Endodermal cell (in vitro differentiated cells): ENCODE data around the gene TMEM131L. TPM values are rescaled to one million over a fixed set of nuclear protein-coding genes. Genes with fewer than 3 reads are reported as not detected.
A peak's percentile ranks its signal among the peaks of the same experiment; 100 is the strongest.
"Not testable (repeated sequence)": the region's sequence is repeated elsewhere in the genome, so short reads cannot be mapped to it uniquely, and the experiment has no call there.

Source experiments
- DNase-seq: peaks from one replicate; pipeline ENCODE4 v3.0.0-alpha.2; 2017
- H3K27ac ChIP-seq: 2 replicates; pipeline ENCODE4 v1.5.1; 2013; ENCODE audit warnings: mild to moderate bottlenecking, low read depth, low read length, moderate library complexity
- H3K27me3 ChIP-seq: 2 replicates; pipeline ENCODE4 v1.6.1; 2013; ENCODE audit warnings: mild to moderate bottlenecking, low read length, moderate library complexity; ENCODE audit not compliant: insufficient read depth, control insufficient read depth, poor library complexity, severe bottlenecking
- H3K36me3 ChIP-seq: 2 replicates; pipeline ENCODE4 v1.7.0; 2013; ENCODE audit warnings: mild to moderate bottlenecking, low read length, moderate library complexity; ENCODE audit not compliant: control insufficient read depth, insufficient read depth
- H3K4me1 ChIP-seq: one replicate; pipeline ENCODE4 v1.7.0; 2013; ENCODE audit warnings: low read length; ENCODE audit not compliant: control insufficient read depth, insufficient read depth
- H3K4me3 ChIP-seq: 2 replicates; pipeline ENCODE4 v1.5.1; 2013; ENCODE audit warnings: mild to moderate bottlenecking, low read length, moderate library complexity
- H3K9ac ChIP-seq: 2 replicates; pipeline ENCODE4 v1.6.1; 2013; ENCODE audit warnings: mild to moderate bottlenecking, low read length, moderate library complexity; ENCODE audit not compliant: poor library complexity, severe bottlenecking; ENCODE audit errors: extremely low read depth
- H3K9me3 ChIP-seq: 2 replicates; pipeline ENCODE4 v1.6.1; 2013; ENCODE audit warnings: mild to moderate bottlenecking, low read length, moderate library complexity; ENCODE audit not compliant: control insufficient read depth
- H3K27ac Mint-ChIP-seq: 2 replicates; pipeline ENCODE4 v1.8.0; 2020; ENCODE audit warnings: mixed read lengths
- H3K27me3 Mint-ChIP-seq: 2 replicates; pipeline ENCODE4 v1.8.0; 2021; ENCODE audit warnings: mild to moderate bottlenecking, mixed read lengths; ENCODE audit not compliant: insufficient read depth
- H3K36me3 Mint-ChIP-seq: 2 replicates; pipeline ENCODE4 v1.8.0; 2020; ENCODE audit warnings: low read depth, mixed read lengths
- H3K4me1 Mint-ChIP-seq: 2 replicates; pipeline ENCODE4 v1.8.0; 2020; ENCODE audit warnings: mixed read lengths
- H3K4me3 Mint-ChIP-seq: 2 replicates; pipeline ENCODE4 v1.8.0; 2020; ENCODE audit warnings: mild to moderate bottlenecking, moderate library complexity, mixed read lengths
- H3K9me3 Mint-ChIP-seq: 2 replicates; pipeline ENCODE4 v1.8.0; 2020; ENCODE audit warnings: mild to moderate bottlenecking, mixed read lengths
- WGBS, 2 experiments: methylation state at CpG; one replicate each; pipeline versions ENCODE4 v1.1.5 to v1.1.7; 2013; ENCODE audit warnings: missing lambda C conversion rate in 2 of 2, mixed read lengths in 1 of 2; ENCODE audit not compliant: insufficient coverage in 1 of 2, insufficient read length in 1 of 2; 5-methylcytosine and 5-hydroxymethylcytosine counted together
- total RNA-seq, 2 donors: library from RNA; stranded (reverse); fragmentation: NEBNext Ultra II Directional in 1 of 2; extraction: Animal tissue kit (Norgen Biotek cat#: 25700) in 1 of 2; gene quantifications; 2 replicates in 1 of 2; 3 replicates in 1 of 2; pipeline ENCODE4 v1.2.1, GENCODE V29; 2021
- TF ChIP-seq, protein P1 (sequence below): fragments of 200-600 bp; sonication (generic); conservative IDR thresholded peaks from 2 replicates; pipeline ENCODE4 v1.5.0; 2021; ENCODE audit warnings: antibody characterized with exemption, mild to moderate bottlenecking

The TMEM131L gene
- total RNA-seq, 2 donors from 2014 or later: 6.2 to 10.8 TPM

DNA sequence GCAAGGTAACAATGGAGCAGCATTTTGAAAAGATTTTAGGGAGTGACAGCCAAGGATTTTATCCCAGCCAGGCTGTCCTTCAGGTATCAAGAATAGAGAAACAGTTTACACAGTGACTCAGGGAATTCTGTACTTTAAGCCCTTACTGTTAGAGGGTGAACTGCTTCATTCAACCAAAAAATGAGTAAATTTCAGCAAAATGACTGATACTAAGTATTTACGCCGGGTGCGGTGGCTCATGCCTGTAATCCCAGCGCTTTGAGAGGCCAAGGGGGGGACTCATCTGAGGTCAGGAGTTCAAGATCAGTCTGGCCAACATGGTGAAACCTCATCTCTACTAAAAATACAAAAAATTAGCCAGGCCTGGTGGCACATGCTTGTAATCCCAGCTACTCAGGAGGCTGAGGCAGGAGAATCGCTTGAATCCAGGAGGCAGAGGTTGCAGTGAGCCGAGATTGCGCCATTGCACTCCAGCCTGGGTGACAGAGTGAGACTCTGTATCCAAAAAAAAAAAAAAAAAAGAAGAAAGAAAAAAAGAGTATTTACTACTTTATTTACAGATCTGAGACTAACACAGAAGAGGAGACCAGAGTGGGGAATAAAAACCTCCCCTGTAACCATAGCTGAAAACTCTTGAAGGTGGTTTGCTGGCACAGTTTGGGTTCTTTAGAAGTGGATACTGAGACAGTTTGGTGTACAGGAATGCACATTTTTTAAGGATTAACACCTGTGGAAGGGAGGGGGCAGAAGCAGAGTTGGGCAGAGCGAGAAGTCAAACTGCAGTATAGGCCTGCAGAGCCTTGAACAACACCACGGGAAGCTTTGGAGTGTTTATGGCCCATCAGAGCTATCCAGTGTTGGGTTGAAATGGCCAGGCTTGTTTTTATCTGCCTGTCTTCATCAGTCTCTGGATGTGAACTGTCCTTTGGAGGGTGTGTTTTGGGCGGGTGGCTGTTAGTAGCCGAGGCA lies 40.5 kb downstream of the TMEM131L start:
- H3K36me3 Mint-ChIP-seq: peaks cover 5% of the 10 kb centered on the region
- Histone ChIP-seq H3K4me1 (no peaks in the 10 kb centered on the region), H3K9ac (no peak overlapping the region), H3K4me3 (no peak overlapping the region), H3K36me3 (no peaks in the 10 kb centered on the region), H3K9me3 (peaks cover 6% of the 10 kb centered on the region), H3K27ac (no peak overlapping the region), H3K27me3 (peaks cover 19% of the 10 kb centered on the region)
- TF ChIP-seq, protein P1, sequence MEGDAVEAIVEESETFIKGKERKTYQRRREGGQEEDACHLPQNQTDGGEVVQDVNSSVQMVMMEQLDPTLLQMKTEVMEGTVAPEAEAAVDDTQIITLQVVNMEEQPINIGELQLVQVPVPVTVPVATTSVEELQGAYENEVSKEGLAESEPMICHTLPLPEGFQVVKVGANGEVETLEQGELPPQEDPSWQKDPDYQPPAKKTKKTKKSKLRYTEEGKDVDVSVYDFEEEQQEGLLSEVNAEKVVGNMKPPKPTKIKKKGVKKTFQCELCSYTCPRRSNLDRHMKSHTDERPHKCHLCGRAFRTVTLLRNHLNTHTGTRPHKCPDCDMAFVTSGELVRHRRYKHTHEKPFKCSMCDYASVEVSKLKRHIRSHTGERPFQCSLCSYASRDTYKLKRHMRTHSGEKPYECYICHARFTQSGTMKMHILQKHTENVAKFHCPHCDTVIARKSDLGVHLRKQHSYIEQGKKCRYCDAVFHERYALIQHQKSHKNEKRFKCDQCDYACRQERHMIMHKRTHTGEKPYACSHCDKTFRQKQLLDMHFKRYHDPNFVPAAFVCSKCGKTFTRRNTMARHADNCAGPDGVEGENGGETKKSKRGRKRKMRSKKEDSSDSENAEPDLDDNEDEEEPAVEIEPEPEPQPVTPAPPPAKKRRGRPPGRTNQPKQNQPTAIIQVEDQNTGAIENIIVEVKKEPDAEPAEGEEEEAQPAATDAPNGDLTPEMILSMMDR: no peak
- no peak overlapping the region for H3K4me3 Mint-ChIP-seq
- DNase-seq: peak; percentile 59
- peak overlapping the region; percentile 73 for H3K27ac Mint-ChIP-seq
- H3K4me1 Mint-ChIP-seq: peaks cover 6% of the 10 kb centered on the region
- H3K27me3 Mint-ChIP-seq: peaks cover 25% of the 10 kb centered on the region
- 95 to 96% methylated on average over 8 to 10 of the region's 11 CpGs for WGBS, 2 experiments
- peaks cover 12% of the 10 kb centered on the region for H3K9me3 Mint-ChIP-seq

- H3K27ac Mint-ChIP-seq: no peak overlapping the region
- DNase-seq: no peak
- WGBS, 2 experiments: 92 to 97% methylated on average over 5 to 10 of the region's 10 CpGs
- peaks cover 13% of the 10 kb centered on the region for H3K4me1 Mint-ChIP-seq
- Histone ChIP-seq H3K27me3 (peaks cover 19% of the 10 kb centered on the region), H3K9me3 (peaks cover 6% of the 10 kb centered on the region), H3K27ac (no peak overlapping the region), H3K4me1 (no peaks in the 10 kb centered on the region), H3K36me3 (no peaks in the 10 kb centered on the region), H3K4me3 (no peak overlapping the region), H3K9ac (no peak overlapping the region)
- peaks cover 27% of the 10 kb centered on the region for H3K27me3 Mint-ChIP-seq
- peaks cover 12% of the 10 kb centered on the region for H3K9me3 Mint-ChIP-seq
- no peak overlapping the region for H3K4me3 Mint-ChIP-seq
- peaks cover 5% of the 10 kb centered on the region for H3K36me3 Mint-ChIP-seq
- TF ChIP-seq, protein P1: no peak
Observed at GRCh38 chr4:153507310-153508073, 41.3 kb downstream of the TMEM131L start.

- 92 to 100% methylated on average over 1 to 2 of the region's 2 CpGs for WGBS, 2 experiments
- H3K9ac ChIP-seq, H3K4me1 ChIP-seq, H3K27ac Mint-ChIP-seq, H3K4me3 Mint-ChIP-seq, H3K36me3 Mint-ChIP-seq, H3K9me3 ChIP-seq, H3K27ac ChIP-seq, H3K4me3 ChIP-seq, H3K36me3 ChIP-seq, DNase-seq: not testable (repeated sequence)
- H3K27me3 Mint-ChIP-seq: peaks cover 30% of the 10 kb centered on the region
- H3K27me3 ChIP-seq: peaks cover 19% of the 10 kb centered on the region
- peaks cover 12% of the 10 kb centered on the region for H3K9me3 Mint-ChIP-seq
- peaks cover 19% of the 10 kb centered on the region for H3K4me1 Mint-ChIP-seq
Observed at GRCh38 chr4:153509212-153509611, 43.1 kb downstream of the TMEM131L start.
